HepG2 (cell line): Measurements from ENCODE around the gene TCERG1L.

Source experiments
- EZH2 ChIP-seq: conservative IDR thresholded peaks from 2 replicates; pipeline ENCODE4 v1.6.1; 2012; ENCODE audit warnings: mild to moderate bottlenecking, low read depth, low read length, moderate library complexity
- HIVEP1 ChIP-seq: sonication (generic); formaldehyde crosslinking; IDR thresholded peaks from 2 replicates; pipeline ENCODE4 v1.4.0; 2020; ENCODE audit warnings: mild to moderate bottlenecking, missing genetic modification reagents
- ISL2 ChIP-seq: sonication (generic); formaldehyde crosslinking; IDR thresholded peaks from 2 replicates; pipeline ENCODE4 v1.5.0; 2020; ENCODE audit warnings: missing genetic modification reagents
- MYNN ChIP-seq: sonication (generic); formaldehyde crosslinking; IDR thresholded peaks from 2 replicates; pipeline ENCODE4 v1.4.0; 2020; ENCODE audit warnings: mild to moderate bottlenecking, low read depth, missing genetic modification reagents
- TF ChIP-seq, protein P1 (sequence below): sonication (generic); formaldehyde crosslinking; IDR thresholded peaks from 2 replicates; pipeline ENCODE4 v1.5.0; 2020; ENCODE audit warnings: mild to moderate bottlenecking, missing genetic modification reagents, moderate library complexity

DNA sequence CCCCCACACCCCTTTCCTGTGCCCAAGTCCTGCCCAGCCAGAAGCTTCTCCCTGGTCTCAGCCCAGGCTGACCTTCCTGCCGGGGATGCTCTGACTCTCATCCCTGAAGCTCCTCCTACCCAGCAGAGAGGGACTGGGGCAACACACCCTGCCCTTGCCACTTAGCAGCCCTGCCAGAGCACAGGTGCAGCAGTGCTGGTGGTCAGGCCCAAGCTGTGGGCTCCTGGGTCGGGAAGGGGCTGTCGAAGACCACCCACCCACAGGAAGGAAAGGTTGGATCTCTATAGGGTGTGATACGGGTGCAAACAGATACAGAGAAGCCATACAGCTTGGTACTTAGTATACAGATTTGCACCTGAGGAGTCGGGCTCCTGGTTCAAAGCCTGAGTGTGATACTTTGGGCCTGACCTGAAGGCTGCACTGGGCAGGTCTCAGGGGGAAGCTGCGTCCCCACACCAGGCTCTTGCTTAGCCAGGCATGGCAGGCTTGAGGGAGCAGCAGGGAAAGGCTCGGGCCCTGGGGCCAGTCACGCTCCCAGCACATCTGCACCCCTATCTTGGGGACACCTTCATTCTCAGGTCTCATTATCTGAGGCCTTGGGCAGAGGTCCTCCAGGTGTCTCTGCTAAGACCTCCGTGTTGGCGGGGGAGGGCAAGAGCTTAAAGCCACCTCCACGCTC is 47.3 kb downstream of the TCERG1L start:
- no peak for TF ChIP-seq HIVEP1 (CRISPR knock-in tag)
- no peak for TF ChIP-seq EZH2
- TF ChIP-seq, protein P1, sequence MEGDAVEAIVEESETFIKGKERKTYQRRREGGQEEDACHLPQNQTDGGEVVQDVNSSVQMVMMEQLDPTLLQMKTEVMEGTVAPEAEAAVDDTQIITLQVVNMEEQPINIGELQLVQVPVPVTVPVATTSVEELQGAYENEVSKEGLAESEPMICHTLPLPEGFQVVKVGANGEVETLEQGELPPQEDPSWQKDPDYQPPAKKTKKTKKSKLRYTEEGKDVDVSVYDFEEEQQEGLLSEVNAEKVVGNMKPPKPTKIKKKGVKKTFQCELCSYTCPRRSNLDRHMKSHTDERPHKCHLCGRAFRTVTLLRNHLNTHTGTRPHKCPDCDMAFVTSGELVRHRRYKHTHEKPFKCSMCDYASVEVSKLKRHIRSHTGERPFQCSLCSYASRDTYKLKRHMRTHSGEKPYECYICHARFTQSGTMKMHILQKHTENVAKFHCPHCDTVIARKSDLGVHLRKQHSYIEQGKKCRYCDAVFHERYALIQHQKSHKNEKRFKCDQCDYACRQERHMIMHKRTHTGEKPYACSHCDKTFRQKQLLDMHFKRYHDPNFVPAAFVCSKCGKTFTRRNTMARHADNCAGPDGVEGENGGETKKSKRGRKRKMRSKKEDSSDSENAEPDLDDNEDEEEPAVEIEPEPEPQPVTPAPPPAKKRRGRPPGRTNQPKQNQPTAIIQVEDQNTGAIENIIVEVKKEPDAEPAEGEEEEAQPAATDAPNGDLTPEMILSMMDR: no peak
- no peak for TF ChIP-seq ISL2 (CRISPR knock-in tag)
- no peak for TF ChIP-seq MYNN (CRISPR knock-in tag)
